Measurements from ENCODE around the gene PLXNB1. TPM values are rescaled to one million over a fixed set of nuclear protein-coding genes. Genes with fewer than 3 reads are reported as not detected.

Gene PLXNB1
- total and polyA plus RNA-seq, 2 of the 13 experiments (the other 11 are each of a cell fraction or from before 2014, with no cell fraction given), result 86.0 to 143 TPM

DNA sequence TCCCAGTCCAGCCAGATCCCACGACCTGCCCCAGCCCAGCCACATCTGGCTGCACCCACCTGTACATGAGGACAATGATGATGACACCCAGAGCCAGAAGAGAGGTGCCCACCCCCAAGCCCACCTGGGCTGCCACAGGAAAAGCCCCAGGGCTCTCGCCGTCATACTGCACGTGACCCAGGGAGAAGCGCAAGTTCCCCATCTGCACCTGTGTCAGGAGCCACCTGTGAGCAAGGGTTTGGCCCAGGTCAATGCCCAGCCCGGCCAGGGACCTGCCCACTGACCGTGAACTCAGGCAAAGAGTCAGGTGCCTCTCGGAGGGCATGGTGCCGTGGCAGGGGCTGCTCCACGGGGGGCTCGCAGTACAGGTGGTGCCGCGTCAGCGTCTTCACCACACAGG is 16.3 kb downstream of the PLXNB1 start (continued):
- TF ChIP-seq, protein P1, sequence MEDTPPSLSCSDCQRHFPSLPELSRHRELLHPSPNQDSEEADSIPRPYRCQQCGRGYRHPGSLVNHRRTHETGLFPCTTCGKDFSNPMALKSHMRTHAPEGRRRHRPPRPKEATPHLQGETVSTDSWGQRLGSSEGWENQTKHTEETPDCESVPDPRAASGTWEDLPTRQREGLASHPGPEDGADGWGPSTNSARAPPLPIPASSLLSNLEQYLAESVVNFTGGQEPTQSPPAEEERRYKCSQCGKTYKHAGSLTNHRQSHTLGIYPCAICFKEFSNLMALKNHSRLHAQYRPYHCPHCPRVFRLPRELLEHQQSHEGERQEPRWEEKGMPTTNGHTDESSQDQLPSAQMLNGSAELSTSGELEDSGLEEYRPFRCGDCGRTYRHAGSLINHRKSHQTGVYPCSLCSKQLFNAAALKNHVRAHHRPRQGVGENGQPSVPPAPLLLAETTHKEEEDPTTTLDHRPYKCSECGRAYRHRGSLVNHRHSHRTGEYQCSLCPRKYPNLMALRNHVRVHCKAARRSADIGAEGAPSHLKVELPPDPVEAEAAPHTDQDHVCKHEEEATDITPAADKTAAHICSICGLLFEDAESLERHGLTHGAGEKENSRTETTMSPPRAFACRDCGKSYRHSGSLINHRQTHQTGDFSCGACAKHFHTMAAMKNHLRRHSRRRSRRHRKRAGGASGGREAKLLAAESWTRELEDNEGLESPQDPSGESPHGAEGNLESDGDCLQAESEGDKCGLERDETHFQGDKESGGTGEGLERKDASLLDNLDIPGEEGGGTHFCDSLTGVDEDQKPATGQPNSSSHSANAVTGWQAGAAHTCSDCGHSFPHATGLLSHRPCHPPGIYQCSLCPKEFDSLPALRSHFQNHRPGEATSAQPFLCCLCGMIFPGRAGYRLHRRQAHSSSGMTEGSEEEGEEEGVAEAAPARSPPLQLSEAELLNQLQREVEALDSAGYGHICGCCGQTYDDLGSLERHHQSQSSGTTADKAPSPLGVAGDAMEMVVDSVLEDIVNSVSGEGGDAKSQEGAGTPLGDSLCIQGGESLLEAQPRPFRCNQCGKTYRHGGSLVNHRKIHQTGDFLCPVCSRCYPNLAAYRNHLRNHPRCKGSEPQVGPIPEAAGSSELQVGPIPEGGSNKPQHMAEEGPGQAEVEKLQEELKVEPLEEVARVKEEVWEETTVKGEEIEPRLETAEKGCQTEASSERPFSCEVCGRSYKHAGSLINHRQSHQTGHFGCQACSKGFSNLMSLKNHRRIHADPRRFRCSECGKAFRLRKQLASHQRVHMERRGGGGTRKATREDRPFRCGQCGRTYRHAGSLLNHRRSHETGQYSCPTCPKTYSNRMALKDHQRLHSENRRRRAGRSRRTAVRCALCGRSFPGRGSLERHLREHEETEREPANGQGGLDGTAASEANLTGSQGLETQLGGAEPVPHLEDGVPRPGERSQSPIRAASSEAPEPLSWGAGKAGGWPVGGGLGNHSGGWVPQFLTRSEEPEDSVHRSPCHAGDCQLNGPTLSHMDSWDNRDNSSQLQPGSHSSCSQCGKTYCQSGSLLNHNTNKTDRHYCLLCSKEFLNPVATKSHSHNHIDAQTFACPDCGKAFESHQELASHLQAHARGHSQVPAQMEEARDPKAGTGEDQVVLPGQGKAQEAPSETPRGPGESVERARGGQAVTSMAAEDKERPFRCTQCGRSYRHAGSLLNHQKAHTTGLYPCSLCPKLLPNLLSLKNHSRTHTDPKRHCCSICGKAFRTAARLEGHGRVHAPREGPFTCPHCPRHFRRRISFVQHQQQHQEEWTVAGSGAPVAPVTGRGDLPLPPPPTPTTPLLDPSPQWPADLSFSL (CRISPR knock-in tag; IDR thresholded peaks at IDR 0.05), result no peak
- no peak for TF ChIP-seq FOXC1 (CRISPR knock-in tag; IDR thresholded peaks at IDR 0.05; ENCODE audit: borderline replicate concordance)
- TF ChIP-seq, protein P2, sequence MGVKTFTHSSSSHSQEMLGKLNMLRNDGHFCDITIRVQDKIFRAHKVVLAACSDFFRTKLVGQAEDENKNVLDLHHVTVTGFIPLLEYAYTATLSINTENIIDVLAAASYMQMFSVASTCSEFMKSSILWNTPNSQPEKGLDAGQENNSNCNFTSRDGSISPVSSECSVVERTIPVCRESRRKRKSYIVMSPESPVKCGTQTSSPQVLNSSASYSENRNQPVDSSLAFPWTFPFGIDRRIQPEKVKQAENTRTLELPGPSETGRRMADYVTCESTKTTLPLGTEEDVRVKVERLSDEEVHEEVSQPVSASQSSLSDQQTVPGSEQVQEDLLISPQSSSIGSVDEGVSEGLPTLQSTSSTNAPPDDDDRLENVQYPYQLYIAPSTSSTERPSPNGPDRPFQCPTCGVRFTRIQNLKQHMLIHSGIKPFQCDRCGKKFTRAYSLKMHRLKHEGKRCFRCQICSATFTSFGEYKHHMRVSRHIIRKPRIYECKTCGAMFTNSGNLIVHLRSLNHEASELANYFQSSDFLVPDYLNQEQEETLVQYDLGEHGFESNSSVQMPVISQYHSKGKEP (CRISPR knock-in tag; IDR thresholded peaks at IDR 0.05), result no peak
- no peak for TF ChIP-seq ZNF235 (CRISPR knock-in tag; IDR thresholded peaks at IDR 0.05; ENCODE audit: borderline replicate concordance)
- TF ChIP-seq, protein P3, sequence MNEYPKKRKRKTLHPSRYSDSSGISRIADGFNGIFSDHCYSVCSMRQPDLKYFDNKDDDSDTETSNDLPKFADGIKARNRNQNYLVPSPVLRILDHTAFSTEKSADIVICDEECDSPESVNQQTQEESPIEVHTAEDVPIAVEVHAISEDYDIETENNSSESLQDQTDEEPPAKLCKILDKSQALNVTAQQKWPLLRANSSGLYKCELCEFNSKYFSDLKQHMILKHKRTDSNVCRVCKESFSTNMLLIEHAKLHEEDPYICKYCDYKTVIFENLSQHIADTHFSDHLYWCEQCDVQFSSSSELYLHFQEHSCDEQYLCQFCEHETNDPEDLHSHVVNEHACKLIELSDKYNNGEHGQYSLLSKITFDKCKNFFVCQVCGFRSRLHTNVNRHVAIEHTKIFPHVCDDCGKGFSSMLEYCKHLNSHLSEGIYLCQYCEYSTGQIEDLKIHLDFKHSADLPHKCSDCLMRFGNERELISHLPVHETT (CRISPR knock-in tag; conservative IDR thresholded peaks at IDR 0.05), result no peak
- TF ChIP-seq, protein P4, sequence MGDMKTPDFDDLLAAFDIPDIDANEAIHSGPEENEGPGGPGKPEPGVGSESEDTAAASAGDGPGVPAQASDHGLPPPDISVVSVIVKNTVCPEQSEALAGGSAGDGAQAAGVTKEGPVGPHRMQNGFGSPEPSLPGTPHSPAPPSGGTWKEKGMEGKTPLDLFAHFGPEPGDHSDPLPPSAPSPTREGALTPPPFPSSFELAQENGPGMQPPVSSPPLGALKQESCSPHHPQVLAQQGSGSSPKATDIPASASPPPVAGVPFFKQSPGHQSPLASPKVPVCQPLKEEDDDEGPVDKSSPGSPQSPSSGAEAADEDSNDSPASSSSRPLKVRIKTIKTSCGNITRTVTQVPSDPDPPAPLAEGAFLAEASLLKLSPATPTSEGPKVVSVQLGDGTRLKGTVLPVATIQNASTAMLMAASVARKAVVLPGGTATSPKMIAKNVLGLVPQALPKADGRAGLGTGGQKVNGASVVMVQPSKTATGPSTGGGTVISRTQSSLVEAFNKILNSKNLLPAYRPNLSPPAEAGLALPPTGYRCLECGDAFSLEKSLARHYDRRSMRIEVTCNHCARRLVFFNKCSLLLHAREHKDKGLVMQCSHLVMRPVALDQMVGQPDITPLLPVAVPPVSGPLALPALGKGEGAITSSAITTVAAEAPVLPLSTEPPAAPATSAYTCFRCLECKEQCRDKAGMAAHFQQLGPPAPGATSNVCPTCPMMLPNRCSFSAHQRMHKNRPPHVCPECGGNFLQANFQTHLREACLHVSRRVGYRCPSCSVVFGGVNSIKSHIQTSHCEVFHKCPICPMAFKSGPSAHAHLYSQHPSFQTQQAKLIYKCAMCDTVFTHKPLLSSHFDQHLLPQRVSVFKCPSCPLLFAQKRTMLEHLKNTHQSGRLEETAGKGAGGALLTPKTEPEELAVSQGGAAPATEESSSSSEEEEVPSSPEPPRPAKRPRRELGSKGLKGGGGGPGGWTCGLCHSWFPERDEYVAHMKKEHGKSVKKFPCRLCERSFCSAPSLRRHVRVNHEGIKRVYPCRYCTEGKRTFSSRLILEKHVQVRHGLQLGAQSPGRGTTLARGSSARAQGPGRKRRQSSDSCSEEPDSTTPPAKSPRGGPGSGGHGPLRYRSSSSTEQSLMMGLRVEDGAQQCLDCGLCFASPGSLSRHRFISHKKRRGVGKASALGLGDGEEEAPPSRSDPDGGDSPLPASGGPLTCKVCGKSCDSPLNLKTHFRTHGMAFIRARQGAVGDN (CRISPR knock-in tag; IDR thresholded peaks at IDR 0.05), result 0 out of 2 replicates have a peak, but pooled peaks have one; percentile 2
- TF ChIP-seq, protein P5, sequence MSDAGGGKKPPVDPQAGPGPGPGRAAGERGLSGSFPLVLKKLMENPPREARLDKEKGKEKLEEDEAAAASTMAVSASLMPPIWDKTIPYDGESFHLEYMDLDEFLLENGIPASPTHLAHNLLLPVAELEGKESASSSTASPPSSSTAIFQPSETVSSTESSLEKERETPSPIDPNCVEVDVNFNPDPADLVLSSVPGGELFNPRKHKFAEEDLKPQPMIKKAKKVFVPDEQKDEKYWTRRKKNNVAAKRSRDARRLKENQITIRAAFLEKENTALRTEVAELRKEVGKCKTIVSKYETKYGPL (CRISPR knock-in tag; IDR thresholded peaks at IDR 0.05), result no peak
- peak; percentile 62 for TF ChIP-seq RBFOX2 (IDR thresholded peaks at IDR 0.05; ENCODE audit: low read depth, low read length)
- TF ChIP-seq, protein P6, sequence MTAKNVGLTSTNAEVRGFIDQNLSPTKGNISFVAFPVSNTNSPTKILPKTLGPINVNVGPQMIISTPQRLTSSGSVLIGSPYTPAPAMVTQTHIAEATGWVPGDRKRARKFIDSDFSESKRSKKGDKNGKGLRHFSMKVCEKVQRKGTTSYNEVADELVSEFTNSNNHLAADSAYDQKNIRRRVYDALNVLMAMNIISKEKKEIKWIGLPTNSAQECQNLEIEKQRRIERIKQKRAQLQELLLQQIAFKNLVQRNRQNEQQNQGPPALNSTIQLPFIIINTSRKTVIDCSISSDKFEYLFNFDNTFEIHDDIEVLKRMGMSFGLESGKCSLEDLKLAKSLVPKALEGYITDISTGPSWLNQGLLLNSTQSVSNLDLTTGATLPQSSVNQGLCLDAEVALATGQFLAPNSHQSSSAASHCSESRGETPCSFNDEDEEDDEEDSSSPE (CRISPR knock-in tag; IDR thresholded peaks at IDR 0.05), result no peak

Measured in HepG2 (cell line).